ENCODE data around the gene ZPR1. TPM values are rescaled to one million over a fixed set of nuclear protein-coding genes. Genes with fewer than 3 reads are reported as not detected.
"Not testable (repeated sequence)": the region's sequence is repeated elsewhere in the genome, so short reads cannot be mapped to it uniquely, and the experiment has no call there.

The ZPR1 gene
- polyA plus RNA-seq, 3 donors from 2014 or later: 27.8 to 34.3 (median 31.5) TPM

DNA sequence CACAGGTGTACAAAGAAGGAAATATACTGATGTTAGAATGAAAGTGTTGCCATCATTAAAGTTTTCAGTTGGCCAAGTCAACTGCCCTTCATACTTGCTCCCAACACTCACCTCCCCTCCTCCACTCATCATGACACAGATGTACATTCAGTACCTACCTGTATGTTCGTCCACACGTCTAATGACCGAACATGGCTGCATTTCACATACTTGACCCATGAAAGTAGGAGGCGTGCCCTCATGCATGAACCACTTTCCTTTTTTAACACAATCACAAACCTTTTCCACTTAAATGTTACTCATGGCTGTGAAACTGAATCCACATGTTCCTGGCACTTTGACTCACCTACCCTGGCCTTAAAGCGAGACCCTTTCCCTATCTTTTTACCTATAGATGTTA, 11.8 kb downstream of the ZPR1 start:
- no peak for DNase-seq
- peak overlapping the region in 4 of 6 donors; percentile 20 to 78 (median 53) for H3K27ac Mint-ChIP-seq
- H3K27me3 Mint-ChIP-seq (ENCODE audit: low read depth in 3 of 3): peaks cover 14 to 18% (median 17%) of the 10 kb centered on the region in 3 donors
- H3K4me3 Mint-ChIP-seq: peak overlapping the region in 1 of 5 donors; percentile 34
- peaks cover 19 to 36% (median 21%) of the 10 kb centered on the region in 3 donors for H3K36me3 Mint-ChIP-seq
- H3K9me3 Mint-ChIP-seq: no peaks in the 10 kb centered on the region
- H3K4me1 Mint-ChIP-seq: peaks cover 23 to 30% of the 10 kb centered on the region in 2 donors

DNA sequence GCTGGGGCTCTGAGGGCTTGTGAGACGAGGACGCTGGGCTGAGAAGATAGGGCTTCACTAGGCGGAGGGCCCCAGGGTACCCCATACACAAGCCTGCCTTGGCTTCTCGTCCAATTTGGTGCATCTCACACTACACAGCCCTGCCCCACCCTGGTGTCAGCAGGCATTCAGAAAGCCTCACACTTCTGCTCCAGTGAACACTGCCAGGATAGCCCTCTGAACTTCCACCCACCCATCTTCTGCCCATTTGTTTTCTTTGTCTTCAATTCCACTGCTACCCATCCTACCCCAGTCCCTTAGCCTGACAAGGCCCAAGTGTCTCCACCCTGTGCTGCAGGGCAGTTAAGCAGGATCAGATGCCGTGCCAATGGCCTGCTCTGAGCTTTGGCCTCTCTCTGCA, 13.2 kb downstream of the ZPR1 start:
- Mint-ChIP-seq H3K9me3 (no peaks in the 10 kb centered on the region), H3K27ac (peak overlapping the region in 4 of 6 donors; percentile 1 to 99 (median 46)), H3K4me1 (peaks cover 30 to 32% of the 10 kb centered on the region in 2 donors), H3K36me3 (peaks cover 14 to 25% (median 20%) of the 10 kb centered on the region in 3 donors), H3K4me3 (peak overlapping the region in 3 of 5 donors; percentile 2 to 23 (median 17)), H3K27me3 (ENCODE audit: low read depth in 3 of 3) (peaks cover 15 to 18% (median 17%) of the 10 kb centered on the region in 3 donors)
- no peak for DNase-seq

DNA sequence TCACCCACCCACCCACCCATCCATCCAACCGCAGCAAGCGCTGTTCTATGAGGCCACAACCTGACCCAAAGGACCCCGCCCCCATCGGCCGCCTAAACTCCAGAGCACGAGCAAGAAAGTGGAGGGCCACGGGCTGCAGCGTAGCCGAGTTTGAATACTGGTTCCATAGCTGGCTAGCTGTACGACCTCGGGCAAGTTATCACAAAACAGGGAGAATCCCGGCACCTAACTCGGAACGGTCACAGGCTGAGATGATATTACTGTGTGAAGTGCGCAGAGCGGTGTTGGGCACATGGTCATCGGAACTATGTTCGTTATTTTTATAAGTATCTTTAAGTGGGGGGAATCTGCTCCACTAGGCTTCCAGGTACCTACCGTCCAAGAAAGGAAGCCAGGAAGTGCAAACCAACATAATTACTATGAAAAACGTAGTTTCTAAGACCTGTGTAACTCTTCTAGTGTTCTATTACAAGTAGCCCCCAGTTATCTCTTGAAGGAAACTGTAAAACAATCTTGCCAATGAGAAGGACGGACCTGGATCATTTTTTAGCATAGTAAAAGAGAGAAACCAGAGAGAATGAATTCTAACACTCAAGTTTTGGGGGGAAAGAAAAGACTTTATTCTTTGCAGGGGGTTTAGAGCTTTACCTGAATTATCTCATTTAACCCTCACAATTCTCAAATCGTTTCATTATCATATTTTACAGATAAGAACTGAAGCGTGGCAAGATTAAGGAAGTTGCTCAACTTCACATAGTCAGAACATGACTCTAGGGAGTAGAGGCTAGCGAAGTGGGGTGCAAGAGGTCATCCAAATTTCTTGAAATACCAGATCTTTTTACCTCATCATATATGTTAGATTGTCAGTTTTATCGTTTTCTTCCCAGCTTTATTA, 14.4 kb downstream of the ZPR1 start:
- H3K27ac Mint-ChIP-seq: peak overlapping the region; percentile 98 to 99 (median 99)
- DNase-seq: no peak
- H3K27me3 Mint-ChIP-seq (ENCODE audit: low read depth in 3 of 3): peaks cover 15 to 18% (median 17%) of the 10 kb centered on the region in 3 donors
- H3K4me1 Mint-ChIP-seq: peaks cover 30 to 39% of the 10 kb centered on the region in 2 donors
- peak overlapping the region; percentile 95 to 99 (median 99) for H3K4me3 Mint-ChIP-seq
- peaks cover 10 to 17% (median 14%) of the 10 kb centered on the region in 3 donors for H3K36me3 Mint-ChIP-seq
- no peaks in the 10 kb centered on the region for H3K9me3 Mint-ChIP-seq

DNA sequence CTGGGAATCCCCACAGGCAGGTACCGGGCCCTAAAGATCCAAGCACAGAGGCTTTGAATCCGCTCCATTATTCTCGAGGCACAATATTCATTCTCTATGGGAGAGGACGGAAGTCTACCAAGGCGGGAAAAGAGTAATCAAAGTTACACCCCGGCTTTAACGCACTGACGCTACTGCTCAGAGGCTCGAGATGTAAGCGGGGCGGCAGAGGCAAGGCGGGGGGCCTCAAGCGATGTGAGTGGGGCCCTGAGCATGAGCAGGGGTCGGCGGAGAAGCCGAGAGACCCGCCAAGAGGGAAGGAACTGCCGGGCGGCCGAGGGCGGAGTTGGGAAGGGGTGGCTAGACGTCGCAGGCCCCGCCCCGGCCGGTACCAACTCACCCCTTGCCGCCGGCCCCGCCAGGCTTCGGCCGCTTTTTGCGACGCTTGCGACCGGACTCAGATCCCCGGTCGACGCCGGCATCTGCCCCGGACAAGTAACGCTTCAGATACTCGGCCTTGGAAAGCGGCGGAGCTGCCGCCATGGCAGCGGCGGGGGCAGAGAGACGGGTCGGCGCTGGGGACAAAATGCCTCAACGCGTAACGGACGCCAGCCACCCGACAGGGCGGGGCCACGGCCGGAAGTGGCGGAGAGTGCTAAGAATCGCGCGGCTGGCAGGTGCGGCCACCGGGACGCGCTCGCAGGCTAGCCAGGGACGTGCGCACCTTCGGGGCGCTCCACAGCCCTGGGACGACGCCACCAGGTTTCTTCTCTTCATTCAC, 15.2 kb downstream of the ZPR1 start, which contains the start of gene BUD13:
TSS of gene BUD13 (minus strand) at position 545 of the 760 bp plus-strand sequence. CDS start at position 522, 23 bp downstream.
- Mint-ChIP-seq H3K27me3 (ENCODE audit: low read depth in 3 of 3) (peaks cover 15 to 18% (median 15%) of the 10 kb centered on the region in 3 donors), H3K9me3 (no peaks in the 10 kb centered on the region), H3K27ac (peak within 1 kb of the TSS; percentile 98 to 99 (median 99)), H3K36me3 (peaks cover 5 to 8% (median 8%) of the 10 kb centered on the region in 3 donors), H3K4me1 (peaks cover 30 to 39% of the 10 kb centered on the region in 2 donors), H3K4me3 (peak within 1 kb of the TSS; percentile 95 to 99 (median 99))
- peak; percentile 95 to 96 (median 96) for DNase-seq

DNA sequence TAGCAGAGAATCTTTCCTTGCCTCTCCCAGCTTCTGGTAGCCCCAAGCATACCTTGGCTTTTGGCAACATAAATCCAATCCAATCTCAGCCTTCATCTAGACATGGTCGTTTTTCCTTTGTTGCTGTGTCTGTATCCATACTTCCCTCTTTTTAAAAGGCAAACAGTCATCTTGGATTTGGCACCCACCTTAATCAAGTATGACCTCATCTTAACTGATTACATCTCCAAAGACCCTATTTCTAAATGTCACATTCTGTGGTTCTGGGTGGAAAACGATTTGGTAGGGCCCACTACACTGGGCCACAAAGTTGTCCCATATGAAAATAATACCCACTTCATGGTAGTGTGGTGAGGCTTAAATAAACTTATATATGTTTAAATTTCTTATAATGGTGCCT, 15.9 kb downstream of the ZPR1 start:
- no peaks in the 10 kb centered on the region for H3K9me3 Mint-ChIP-seq
- H3K4me1 Mint-ChIP-seq: peaks cover 30 to 39% of the 10 kb centered on the region in 2 donors
- H3K36me3 Mint-ChIP-seq: peaks cover 4 to 7% (median 6%) of the 10 kb centered on the region in 3 donors
- peaks cover 15 to 18% (median 15%) of the 10 kb centered on the region in 3 donors for H3K27me3 Mint-ChIP-seq (ENCODE audit: low read depth in 3 of 3)
- DNase-seq: no peak
- H3K4me3 Mint-ChIP-seq: peak overlapping the region; percentile 95 to 99 (median 99)
- H3K27ac Mint-ChIP-seq: peak overlapping the region; percentile 98 to 99 (median 99)

DNA sequence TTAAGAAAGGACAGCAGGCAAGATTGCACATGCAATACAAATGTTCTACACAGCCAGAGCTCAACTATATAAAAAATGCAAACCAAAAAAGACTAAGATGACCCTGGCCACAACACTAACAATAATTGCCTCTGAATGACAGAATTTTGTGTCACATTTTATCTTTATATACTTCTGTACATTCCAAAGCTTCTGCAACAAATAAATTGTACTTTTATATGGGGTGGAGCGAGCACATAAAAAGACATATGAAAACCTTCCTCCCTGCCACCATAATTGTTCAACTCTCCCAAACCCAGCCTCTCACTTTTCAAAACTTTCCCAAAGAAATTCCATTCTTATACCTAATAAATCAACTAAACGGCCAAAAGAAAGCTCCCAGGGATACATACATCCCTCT, 25.7 kb downstream of the ZPR1 start:
- Mint-ChIP-seq H3K27me3 (ENCODE audit: low read depth in 3 of 3) (no peaks in the 10 kb centered on the region), H3K9me3 (no peaks in the 10 kb centered on the region), H3K4me3 (no peak overlapping the region), H3K4me1 (peaks cover 2 to 10% of the 10 kb centered on the region in 2 donors), H3K36me3 (peaks cover 31 to 41% (median 33%) of the 10 kb centered on the region in 3 donors), H3K27ac (no peak overlapping the region)
- no peak for DNase-seq

DNA sequence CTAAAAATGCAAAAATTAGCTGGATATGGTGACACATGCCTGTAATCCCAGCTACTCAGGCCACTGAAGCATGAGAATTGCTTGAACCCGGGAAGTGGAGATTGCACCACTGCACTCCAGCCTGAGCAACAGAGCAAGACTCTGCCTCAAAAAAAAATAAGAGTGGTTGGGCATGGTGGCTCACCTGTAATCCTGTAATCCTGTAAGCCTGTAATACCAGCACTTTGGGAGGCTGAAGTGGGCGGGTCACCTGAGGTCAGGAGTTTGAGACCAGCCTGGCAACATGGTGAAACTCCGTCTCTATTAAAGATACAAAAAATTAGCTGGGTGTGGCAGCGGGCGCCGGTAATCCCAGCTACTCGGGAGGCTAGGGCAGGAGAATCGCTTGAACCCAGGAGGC, 31.8 kb downstream of the ZPR1 start:
- peaks cover 34 to 55% (median 44%) of the 10 kb centered on the region in 3 donors for H3K36me3 Mint-ChIP-seq
- not testable (repeated sequence) for H3K9me3 Mint-ChIP-seq; H3K27me3 Mint-ChIP-seq (ENCODE audit: low read depth in 3 of 3); DNase-seq; H3K4me3 Mint-ChIP-seq; H3K4me1 Mint-ChIP-seq; H3K27ac Mint-ChIP-seq

DNA sequence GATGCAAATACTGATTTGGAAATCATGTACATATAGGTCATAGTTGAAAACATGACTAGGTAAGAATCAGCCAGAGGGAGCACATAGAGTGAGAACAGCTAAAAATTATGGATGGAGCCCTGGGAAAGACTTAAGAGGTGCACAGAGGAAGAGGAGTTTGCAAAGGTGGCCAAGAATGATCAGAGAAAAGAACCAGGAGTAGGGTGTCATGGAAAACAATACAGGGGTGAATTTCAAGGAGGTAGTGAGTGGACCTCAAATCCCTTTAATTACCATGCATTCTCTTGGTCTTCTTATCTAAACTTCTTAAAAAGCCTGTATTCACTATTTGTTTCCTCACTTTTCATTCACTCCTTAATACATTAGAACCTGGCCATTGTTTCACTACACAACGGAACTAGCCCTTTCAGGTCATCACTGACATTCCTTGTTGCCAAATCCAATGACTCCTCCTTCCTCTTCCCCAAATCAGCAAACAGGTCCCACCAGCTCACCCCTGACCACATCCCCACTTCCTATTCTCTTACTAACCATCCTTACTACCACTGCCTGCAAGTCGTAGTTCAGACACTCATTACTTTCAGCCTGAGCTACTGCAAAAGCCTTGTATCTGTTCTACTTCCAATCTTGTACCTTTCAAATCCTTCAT, 37.6 kb downstream of the ZPR1 start:
- Mint-ChIP-seq H3K27me3 (ENCODE audit: low read depth in 3 of 3) (no peaks in the 10 kb centered on the region), H3K27ac (no peak overlapping the region), H3K4me1 (no peaks in the 10 kb centered on the region), H3K36me3 (peaks cover 18 to 32% (median 30%) of the 10 kb centered on the region in 3 donors), H3K4me3 (no peak overlapping the region), H3K9me3 (no peaks in the 10 kb centered on the region)
- DNase-seq: no peak

DNA sequence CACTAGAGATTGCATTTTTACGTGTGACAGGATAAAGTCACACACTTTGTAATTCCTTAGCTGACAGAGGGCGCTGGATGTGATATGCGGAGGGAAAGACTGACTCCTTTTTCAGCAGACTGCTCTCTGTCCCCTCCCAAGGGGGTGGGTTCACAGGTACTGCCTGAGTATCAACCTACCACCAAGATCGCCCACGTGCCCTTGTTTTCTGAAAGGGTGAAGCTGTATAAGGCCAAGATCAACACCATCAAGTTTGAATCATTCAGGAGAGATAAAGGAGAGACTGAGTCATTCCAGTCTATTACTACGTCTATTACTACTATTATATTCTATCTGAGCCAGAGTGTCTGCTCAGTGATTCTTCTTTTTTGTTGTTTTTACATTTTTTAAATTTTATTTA, 45.7 kb downstream of the ZPR1 start:
- H3K27ac Mint-ChIP-seq: no peak overlapping the region

DNA sequence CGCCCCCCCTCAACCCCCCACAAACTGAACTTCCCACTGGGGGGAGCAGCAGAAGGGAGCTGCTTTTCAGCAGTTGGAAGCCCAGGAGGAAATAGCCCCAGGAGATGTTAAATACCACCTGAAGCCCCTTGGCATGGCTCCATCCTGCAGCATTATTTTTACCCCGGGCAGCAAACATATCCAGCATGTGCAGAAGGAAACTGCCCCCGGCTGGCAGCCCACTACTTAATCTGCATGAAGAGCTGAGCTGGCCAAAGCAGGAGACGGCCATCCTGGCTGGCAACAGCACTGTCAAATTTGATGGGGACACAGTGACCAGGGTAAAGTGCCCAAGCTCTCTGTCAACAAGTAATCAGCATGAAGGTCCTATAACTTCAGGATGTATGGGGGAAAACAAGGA, 47.1 kb downstream of the ZPR1 start:
- H3K27ac Mint-ChIP-seq: no peak overlapping the region
- peaks cover 0 to 8% (median 0%) of the 10 kb centered on the region in 3 donors for H3K36me3 Mint-ChIP-seq
- DNase-seq: no peak
- no peaks in the 10 kb centered on the region for H3K27me3 Mint-ChIP-seq (ENCODE audit: low read depth in 3 of 3)
- no peak overlapping the region for H3K4me3 Mint-ChIP-seq
- no peaks in the 10 kb centered on the region for H3K9me3 Mint-ChIP-seq
- no peaks in the 10 kb centered on the region for H3K4me1 Mint-ChIP-seq

More for the DNA sequence above, 45.7 kb downstream of the ZPR1 start:
- DNase-seq: no peak
- Mint-ChIP-seq H3K4me3 (no peak overlapping the region), H3K4me1 (no peaks in the 10 kb centered on the region), H3K36me3 (peaks cover 0 to 14% (median 3%) of the 10 kb centered on the region in 3 donors), H3K27me3 (ENCODE audit: low read depth in 3 of 3) (no peaks in the 10 kb centered on the region), H3K9me3 (no peaks in the 10 kb centered on the region)

DNA sequence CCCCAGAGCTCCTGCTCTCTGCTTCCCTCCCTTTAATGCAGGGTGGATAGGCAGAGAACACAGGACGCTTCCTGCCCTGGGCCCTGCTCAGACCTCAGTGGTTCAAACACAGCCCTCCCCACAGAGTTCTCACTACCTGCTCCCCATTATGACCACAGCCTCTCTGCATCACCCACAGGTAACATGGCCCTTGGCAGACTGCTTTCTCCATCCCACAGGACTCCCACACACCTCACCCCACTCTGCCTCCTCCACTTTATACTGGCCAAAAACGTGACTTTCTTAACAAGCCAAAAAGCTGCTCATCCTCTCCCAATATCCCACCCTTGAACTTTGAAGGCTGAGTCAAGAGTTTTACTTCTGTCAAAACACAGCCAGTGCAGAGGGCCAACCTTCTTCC, 48.8 kb downstream of the ZPR1 start:
- Mint-ChIP-seq H3K27ac (no peak overlapping the region), H3K4me1 (no peaks in the 10 kb centered on the region), H3K4me3 (no peak overlapping the region), H3K27me3 (ENCODE audit: low read depth in 3 of 3) (no peaks in the 10 kb centered on the region), H3K36me3 (no peaks in the 10 kb centered on the region), H3K9me3 (no peaks in the 10 kb centered on the region)
- no peak for DNase-seq

DNA sequence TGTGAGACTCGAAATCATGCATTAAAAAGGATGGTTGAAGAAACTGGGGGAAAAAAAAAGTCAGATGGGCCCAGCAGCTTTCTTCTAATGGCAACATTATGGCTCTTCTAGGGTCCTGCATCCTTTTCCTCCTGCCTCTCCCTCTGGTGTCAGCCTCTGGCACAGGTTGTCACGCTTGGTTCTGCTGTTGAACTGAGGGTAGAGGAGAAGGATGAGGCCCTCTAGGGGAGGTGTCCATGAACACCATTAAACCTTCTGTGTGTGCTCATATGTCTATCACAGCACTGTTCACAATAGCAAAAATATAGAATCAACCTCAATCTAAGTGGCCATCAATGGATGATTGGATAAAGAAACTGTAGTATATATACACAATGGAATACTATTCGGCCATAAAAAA, 51.1 kb downstream of the ZPR1 start:
- Mint-ChIP-seq H3K36me3 (no peaks in the 10 kb centered on the region), H3K27ac (no peak overlapping the region), H3K4me3 (no peak overlapping the region), H3K4me1 (peaks cover 3 to 10% of the 10 kb centered on the region in 2 donors), H3K9me3 (no peaks in the 10 kb centered on the region), H3K27me3 (ENCODE audit: low read depth in 3 of 3) (peaks cover 0 to 5% (median 0%) of the 10 kb centered on the region in 3 donors)
- DNase-seq: no peak

DNA sequence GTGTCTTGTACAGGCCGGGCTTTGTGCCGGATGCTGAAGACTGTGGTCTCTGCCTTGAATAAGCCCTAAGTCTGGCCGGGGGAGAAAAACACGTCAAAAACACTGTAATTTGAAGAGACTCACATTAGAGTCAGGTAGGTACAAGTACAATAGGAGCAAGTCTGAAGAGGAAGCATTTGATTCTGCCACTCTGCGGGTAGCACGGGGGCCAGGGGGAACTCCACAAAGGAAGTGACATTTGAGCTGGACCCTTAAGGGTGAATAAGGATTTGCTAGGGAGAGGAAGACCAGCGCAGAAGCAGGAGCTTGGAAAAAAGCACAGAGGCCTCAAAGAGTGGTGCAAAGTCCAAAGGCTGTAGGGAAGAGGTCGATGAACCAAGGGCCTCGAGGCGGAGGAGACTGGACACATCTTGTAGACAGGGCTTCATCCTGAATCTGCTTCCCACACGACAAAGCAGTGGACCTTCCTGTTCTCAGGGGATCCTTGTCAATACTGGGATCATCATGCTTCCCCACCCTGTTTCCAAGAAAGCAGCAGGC, 53.8 kb downstream of the ZPR1 start:
- H3K4me3 Mint-ChIP-seq: no peak overlapping the region
- H3K27ac Mint-ChIP-seq: no peak overlapping the region
- DNase-seq: no peak
- no peaks in the 10 kb centered on the region for H3K9me3 Mint-ChIP-seq
- H3K36me3 Mint-ChIP-seq: no peaks in the 10 kb centered on the region
- peaks cover 3 to 10% of the 10 kb centered on the region in 2 donors for H3K4me1 Mint-ChIP-seq
- H3K27me3 Mint-ChIP-seq (ENCODE audit: low read depth in 3 of 3): peaks cover 1 to 10% (median 2%) of the 10 kb centered on the region in 3 donors

Measured in immature natural killer cell (primary cell).